Measurements from ENCODE around the gene CCDC158.

DNA sequence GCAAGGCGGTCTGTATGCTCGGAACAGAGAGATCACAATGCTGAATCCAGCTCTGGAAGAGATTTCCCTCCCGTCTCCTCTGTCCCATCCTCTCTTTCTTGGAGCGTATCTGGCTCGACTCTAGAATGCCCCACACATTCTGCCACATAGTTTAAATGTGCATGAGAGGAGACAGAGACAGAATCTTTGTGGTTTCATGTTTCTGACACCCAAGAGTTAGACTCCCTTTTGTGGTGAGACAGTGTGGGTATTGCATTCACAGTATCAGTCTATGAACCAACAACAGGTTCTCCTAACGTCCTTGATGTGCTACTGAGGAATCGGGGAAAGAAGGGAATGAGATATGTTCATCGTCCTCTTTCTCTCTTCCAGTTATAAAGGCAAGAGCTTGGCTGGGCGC, 144.1 kb downstream of the CCDC158 start:
- TF ChIP-seq, protein P1, sequence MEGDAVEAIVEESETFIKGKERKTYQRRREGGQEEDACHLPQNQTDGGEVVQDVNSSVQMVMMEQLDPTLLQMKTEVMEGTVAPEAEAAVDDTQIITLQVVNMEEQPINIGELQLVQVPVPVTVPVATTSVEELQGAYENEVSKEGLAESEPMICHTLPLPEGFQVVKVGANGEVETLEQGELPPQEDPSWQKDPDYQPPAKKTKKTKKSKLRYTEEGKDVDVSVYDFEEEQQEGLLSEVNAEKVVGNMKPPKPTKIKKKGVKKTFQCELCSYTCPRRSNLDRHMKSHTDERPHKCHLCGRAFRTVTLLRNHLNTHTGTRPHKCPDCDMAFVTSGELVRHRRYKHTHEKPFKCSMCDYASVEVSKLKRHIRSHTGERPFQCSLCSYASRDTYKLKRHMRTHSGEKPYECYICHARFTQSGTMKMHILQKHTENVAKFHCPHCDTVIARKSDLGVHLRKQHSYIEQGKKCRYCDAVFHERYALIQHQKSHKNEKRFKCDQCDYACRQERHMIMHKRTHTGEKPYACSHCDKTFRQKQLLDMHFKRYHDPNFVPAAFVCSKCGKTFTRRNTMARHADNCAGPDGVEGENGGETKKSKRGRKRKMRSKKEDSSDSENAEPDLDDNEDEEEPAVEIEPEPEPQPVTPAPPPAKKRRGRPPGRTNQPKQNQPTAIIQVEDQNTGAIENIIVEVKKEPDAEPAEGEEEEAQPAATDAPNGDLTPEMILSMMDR (IDR thresholded peaks at IDR 0.05): no peak
- TF ChIP-seq POLR2AphosphoS5 (IDR thresholded peaks at IDR 0.05): no peak
- TF ChIP-seq POLR2A (IDR thresholded peaks at IDR 0.05): no peak

All from breast epithelium (tissue), 3 donors.